ENCODE results near the gene DLEC1.

- no peak for TF ChIP-seq CTCF (IDR thresholded peaks at IDR 0.05)
- TF ChIP-seq EP300 (IDR thresholded peaks at IDR 0.05): no peak
Measured at GRCh38 chr3:38088126-38089078, 49.4 kb downstream of the DLEC1 start.

Data from tibial nerve (tissue), 4 donors.